IPS-NIHi11 (cell line): ENCODE measurements around the gene FOXE3.

Experiments
- DNase-seq: peaks from one replicate; pipeline ENCODE4 v3.0.0; 2012; ENCODE audit warnings: mixed read lengths, low spot score

The FOXE3 gene

DNA sequence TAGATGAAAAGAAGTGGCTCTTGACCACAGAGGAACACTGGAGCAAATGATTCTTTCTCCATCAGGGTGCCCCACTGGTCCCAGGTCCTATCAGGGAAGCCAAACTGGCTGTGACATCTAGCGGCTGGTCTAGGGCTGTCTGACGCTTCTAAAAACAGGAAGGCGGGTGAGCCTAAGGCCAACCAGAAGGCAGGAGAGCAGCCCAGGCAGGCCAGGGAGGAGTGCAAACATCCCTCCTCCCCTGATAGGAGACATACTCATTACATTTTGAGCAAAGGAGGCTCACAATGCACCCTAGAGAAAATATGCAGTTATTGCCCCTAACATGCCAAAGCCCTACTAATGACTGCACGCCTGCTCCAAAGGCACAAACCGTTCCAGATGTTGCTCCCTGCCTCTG, 10.4 kb upstream of the FOXE3 start:
- no peak for DNase-seq

DNA sequence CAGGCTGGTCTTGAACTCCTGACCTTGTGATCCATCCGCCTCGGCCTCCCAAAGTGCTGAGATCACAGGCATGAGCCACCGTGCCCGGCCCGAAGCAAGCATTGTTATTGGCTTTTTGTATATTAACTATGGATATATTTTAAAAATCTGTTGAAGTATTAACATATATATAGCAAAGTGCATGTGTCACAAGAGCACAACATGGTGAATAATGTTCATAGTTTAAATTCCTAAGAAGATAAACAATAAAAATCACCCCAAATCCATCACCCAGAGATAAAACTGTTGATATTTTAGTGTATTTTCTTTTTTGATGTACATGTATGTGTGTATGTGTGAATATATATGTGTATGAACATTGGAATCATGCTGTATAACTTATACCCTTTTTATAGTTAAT, 9.1 kb upstream of the FOXE3 start:
- no peak for DNase-seq

DNA sequence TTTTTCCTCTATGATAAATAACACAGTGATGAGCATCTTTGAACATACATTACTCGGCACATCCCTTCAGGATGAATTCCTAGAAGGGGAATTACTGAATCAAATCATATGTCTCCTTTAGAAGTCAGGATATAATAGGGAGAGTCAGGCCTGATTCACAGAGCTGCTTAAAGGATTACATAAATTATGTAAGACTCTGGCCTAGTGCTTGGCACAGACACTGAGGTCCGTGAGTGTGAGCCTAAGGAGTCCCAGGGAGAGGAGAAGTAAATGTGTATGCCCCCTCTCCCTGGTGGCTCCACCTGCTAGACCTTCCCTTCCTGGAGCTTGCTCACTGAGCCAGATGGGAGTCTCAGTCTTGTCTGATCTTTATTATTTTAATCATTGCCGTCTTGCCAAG, 8.6 kb upstream of the FOXE3 start:
- no peak for DNase-seq

DNA sequence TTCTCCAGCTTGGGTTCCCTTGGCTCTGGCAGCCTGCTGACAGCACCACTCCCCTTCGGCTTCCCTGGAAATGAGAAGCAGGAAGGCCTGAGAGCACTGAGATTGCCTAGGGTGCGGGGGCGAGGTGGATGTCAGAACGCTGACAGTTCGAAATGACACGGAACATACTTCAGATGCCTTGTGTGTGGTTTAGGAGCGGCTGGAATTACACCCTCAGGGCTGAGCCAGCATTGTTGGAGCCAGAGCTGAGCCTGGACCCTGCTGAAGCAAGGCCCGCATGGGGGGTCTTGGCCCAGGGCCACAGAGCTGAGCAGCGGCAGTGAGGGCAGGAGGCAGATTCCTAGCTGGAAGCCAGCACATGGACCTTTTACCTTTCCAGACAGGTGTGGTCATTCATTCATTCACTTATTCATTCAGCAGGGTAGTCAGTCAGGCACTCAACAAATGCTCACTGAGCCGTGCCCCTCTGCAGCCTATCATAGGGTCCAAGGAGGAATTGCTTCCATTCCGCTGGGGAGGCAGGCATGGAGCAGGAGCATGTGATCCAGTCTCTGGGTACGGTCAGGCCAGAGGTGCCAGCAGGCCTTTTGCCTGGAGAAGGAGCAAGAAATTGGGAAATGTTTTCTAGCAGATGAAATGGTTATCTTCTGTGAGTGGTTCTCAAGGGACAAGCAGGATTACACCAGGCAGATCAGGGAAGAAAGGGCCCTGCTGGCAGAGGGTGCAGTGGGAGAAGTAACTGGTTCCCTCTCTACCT, 6.6 kb upstream of the FOXE3 start:
- no peak for DNase-seq

DNA sequence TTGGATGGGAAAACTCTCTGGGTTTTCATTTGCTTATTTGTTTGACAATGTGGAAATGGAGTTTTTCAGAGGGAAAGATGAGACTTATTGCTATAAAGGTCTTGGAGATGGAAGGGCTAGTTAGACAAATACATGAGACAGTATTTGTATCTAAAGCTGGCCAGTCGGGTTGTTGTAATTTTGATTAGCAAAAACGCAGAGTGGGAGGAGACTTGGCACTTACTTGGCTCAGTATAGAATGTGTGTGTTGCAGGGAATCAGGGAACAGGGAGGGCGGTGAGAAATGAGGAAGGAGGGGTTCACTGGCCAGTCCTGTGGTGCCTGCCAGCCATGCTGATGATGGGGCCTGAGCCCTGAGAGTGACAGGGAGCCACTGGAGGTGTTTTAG, 6.0 kb upstream of the FOXE3 start:
- DNase-seq, result no peak

DNA sequence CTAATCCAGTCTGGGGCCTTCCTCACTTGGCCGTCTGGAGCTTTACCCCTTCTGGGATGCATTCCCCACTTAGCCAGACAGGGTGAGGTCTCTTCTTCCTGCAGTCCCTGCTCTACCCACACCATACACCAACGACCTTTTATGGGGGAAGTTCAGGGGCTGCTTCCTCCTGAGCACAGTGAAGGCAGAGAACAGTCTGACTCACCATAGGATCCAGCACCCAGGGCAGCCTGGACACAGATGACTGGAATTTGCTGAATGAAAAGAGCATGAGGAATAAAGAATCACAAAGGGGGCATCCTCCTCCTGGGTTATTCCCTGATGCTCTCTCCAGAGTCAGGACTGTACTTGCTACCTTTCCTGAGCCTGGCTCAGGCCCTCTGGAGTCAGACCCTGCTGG, 4.6 kb upstream of the FOXE3 start:
- DNase-seq, result no peak

DNA sequence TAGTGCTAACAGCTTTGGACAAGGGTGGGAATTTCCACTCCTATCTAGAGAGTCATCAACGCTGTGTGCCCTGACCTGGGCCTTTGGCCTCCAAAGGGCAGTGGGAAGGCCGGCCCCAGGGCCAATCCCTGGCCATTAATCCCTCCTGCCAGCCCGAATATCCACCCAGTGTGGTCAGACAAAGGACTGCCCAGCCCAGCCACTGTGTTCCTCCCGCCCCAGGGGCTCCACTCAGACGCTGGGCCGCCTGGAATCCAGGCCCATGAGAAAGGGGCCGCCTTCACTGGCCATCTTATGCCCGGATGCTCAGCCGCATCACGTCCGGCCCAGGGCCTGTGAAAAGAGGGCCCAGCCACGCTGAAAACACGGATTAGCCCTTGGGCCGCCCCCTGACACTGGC, 3.6 kb upstream of the FOXE3 start:
- no peak for DNase-seq

DNA sequence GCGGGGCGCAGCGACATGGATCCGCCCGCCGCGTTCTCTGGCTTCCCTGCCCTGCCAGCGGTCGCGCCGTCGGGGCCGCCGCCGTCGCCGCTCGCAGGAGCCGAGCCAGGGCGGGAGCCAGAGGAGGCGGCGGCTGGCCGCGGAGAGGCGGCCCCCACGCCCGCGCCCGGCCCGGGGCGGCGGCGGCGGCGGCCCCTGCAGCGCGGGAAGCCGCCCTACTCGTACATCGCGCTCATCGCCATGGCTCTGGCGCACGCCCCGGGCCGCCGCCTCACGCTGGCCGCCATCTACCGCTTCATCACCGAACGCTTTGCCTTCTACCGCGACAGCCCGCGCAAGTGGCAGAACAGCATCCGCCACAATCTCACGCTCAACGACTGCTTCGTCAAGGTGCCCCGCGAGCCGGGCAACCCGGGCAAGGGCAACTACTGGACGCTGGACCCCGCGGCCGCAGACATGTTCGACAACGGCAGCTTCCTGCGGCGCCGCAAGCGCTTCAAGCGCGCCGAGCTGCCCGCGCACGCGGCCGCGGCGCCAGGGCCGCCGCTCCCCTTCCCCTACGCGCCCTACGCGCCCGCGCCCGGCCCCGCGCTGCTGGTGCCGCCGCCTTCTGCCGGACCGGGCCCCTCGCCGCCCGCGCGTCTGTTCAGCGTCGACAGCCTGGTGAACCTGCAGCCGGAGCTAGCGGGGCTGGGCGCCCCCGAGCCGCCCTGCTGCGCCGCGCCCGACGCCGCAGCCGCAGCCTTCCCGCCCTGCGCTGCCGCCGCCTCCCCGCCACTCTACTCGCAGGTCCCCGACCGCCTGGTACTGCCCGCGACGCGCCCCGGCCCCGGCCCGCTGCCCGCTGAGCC, 459 bp downstream of the FOXE3 start:
- DNase-seq, result peak; percentile 68

DNA sequence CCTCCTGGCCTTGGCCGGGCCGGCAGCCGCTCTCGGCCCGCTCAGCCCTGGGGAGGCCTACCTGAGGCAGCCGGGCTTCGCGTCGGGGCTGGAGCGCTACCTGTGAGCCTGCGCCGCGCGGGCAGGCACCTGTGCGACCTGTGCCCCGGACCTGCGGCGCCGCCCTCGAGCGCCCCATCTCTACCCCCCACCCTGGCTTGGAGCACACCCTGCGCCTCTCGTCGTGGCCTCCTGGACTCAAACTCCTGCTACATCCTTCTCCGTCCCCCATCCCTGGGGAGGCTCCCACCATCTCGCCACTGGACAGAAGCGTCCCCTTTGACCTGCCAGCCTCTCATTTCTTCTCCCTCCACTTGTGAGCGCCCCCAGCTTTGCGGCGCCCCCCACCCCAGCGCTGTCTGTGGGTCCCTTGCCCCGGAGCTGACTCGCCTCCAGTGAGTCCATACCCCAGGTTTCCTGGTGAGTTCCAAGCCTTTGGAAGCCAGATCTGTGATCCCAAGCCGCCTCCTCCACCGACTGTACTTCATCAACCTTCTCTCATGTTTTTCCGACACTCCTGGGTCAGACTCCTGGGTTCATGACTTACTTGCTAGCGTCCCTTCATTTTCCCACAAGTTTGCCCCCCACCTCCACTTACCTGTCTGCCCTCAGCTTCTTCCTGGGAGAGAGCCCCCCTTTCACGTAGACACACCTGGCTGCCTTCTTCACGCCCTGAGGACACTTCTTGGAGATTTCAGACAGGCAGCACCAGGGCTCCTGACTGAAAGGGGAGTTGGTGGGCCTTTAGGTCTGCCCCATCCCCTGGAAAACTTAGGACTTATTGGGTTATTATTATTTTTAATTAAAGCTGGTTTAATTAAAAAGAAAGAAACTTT, 1.3 kb downstream of the FOXE3 start:
- no peak for DNase-seq

DNA sequence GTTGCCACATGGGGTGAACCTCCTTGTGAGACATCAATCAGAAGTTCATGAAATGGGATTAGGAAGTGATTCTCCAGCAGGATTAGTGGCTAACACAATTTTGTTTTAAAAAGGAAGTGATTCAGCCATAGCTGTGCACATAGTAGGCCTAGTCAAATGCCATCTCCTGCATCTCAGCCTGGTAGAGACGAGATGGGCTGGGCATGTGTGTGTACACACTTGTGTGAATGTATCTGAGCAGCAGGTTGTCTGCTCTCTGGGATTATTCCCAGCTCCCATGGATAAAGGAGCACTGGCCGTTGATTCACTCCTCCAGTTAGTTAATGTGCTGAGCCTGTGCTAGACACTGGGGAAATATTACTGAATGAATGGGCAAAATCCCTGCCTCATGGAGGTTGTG, 2.0 kb downstream of the FOXE3 start:
- no peak for DNase-seq

DNA sequence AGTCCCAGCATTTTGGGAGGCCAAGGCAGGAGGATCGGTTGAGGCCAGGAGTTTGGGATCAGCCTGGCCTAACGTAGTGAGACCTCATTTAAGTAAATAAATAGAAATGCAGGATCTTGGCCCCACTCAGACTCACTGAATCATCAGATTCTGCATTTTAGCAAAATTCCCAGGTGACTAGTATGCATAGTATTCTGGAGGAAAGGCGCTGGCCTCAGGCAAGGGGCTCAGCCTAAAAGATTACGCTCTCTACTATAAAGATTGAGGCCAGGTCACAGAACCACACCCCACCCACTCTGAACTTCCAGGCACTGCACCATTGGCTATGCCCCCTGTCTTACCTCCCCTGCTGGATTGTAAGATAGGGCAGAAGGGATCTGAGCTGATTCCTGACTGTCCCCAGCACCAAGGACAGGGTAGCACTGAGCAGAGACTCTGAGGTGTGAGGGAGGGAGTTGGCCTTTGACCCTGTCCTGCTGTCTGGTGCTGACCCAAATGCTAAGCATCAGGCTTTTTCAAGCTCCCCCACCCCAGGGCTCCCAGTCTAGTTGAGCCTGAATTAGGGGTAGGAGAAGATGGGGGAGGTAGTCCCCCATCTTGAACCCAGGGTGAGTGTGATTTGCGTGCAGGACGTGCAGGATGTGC, 2.7 kb downstream of the FOXE3 start:
- DNase-seq, result no peak

DNA sequence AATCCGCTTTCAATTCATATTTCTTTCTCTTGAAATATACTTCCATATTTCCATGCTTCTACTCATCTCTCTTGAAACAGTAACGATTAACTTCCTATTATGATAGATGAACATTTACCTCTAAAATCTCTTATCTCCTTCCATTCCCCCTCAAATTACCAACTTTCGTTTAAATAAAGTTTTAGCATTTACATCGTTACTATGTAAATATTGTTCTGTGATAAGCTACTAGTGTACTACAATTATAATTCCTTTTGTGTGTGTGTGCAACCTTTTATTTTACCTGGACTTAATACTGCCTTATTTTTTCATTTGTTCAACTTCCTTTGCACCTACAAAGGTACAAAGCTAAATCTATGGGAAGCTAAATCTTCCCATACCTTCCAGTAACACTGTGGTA, 4.5 kb downstream of the FOXE3 start:
- no peak for DNase-seq

DNA sequence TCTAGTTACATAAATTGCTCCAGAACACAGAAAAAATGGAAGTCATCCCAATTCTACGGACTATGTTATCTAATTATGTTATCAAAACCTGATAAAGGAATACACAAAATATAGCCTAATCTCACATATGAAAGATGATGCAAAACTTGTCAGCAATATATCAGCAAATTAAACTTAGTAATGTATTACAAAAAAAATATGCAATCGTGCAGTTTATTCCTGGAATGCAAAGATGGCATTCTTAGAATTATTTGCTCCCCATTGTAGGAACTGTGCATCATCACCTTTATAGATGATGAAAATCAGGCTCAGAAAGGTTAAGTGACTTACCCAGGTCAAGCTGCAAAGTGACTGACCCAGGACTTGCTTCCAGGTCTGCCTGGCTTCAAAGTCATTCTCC, 7.8 kb downstream of the FOXE3 start:
- no peak for DNase-seq

DNA sequence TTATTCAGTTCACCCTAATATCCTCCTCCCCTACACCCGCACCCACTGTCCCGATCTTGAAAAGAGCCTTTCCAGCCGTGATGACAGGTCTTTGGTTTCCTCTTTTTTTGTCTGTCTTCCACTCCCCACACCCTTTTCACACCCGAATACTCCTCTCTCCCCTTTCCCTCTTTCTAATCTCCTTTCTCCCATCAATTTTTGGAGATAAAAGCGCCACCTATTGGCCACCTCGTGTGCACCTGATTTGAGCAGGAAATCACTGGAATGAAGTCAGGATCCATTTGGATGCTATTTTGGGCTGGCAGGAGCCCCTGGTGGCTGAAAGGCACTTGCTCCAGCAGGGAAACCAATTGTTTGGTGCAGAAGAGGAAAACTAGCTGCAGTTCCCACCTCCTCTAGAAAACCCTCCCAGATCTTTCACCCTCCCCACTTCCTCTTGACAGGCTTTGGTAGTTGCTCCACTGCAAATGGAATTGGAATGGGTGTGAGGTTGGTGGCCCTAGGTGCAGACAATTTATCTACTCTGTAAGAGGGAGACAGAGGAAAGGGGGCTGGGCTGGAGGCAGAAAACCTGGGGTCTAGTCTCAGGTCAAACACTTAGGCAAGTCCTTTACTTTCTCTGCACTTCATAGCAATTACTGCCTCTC, 8.4 kb downstream of the FOXE3 start:
- DNase-seq, result peak; percentile 84

DNA sequence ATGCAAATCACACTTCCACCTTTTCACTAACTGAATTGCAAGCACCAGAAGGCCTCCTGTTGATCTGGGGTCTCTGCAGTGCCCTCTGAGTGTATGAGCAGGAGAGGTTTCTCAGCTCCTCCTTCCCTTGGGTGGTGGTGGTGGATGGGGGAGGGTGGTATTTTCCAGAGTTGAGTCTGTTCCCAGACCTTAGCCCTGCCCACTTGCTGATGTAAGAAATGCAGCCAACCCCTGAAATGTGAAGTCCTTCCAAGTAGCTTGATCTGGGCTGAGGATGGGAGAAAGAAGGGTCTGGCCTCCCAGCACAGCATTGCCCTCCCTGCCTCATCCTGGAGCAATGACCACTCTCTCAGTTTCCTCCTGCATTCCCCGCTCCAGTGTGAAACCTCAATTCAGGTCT, 15.4 kb downstream of the FOXE3 start:
- no peak for DNase-seq

DNA sequence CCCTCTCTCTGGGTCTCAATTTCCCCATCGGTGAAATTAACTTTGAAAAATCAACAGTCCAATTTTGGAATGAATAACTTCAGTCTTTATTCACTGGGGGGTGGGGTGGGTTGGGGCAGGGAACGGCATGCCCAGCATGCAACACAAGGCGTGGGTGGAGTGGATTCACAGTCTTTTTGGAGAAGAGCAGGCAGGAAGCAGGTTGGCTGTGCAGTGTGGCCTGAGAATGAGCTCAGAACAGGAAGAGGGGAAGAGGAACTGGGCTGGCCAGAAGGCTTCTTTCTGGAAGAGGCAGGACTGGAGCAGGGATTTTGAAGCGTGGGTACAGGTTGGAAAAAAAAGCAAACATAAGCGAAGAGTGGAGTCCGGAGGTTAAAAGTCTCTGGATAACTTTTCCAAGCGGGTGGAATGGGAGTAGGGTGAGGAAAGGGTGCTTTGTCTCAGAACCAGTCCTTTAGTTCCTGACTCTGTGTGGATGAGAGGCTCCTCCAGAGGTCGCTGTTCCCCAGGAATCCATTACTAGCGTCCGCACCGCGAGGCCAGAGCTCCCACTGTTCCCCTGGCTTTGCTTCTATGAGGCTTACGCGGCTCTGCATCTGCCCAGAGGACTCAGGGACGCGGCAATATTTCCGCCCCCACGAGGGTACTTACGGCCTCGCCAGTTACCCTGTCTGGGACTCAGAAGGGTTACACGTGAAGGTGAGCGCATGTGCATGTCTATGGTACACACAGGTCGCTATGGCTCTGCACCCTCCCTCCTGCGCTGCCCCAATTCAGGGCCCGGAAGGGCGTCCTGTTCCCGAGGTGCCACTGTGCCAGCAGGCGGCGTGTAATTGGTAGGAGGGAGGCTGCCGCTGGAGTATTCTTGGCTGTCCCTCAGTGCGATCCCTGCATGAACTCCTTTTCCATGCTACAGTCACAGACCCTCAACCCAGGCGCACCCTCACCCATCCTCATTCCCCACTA, 16.3 kb downstream of the FOXE3 start:
- peak; percentile 78 for DNase-seq

DNA sequence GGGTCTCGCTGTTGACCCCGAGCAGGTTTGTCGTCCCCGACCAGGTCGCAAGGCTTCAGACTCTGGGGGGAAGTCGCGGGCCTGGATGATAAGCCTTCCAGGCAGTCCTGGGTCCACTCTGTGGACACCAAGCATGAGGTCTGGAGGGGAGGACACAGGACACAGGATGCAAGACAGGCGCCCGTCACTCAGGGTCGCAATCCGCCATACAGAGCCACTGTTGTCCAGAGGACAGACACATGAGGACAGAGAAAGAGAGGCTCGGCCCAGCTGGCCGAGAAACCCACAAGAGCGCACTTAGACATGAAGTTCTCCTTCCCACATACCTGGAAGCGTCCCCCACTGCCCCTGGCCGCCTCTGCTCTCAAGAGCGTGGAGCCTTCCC, 16.9 kb downstream of the FOXE3 start:
- DNase-seq, result no peak

DNA sequence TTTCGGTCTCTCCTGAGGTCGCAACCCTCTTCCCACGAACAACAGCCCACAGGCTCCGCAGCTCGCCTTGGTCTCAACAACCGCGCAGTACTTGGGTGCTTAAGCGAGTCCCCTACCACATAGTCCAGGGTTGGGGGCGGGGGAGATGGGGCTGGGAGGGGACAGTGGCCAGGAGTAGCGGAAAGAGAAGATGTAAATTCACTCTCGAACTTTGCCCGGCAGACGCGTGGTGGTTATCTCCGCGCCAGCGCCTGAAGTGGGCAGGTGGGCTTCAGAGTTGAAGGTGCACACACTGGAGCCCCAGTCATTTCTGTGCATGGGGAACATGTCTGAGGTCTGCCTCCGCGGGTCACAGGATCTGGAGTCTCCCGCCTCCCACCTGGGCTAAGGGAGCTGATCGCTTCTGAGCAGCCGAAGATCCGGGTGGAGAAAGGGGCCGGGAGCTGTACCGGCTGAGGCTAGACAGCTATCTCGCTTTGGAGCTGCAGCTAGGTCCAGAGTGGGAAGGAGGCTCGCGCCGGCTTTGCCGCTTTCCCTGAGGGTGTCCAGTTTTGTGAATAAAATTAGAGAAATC, 17.5 kb downstream of the FOXE3 start:
- no peak for DNase-seq

DNA sequence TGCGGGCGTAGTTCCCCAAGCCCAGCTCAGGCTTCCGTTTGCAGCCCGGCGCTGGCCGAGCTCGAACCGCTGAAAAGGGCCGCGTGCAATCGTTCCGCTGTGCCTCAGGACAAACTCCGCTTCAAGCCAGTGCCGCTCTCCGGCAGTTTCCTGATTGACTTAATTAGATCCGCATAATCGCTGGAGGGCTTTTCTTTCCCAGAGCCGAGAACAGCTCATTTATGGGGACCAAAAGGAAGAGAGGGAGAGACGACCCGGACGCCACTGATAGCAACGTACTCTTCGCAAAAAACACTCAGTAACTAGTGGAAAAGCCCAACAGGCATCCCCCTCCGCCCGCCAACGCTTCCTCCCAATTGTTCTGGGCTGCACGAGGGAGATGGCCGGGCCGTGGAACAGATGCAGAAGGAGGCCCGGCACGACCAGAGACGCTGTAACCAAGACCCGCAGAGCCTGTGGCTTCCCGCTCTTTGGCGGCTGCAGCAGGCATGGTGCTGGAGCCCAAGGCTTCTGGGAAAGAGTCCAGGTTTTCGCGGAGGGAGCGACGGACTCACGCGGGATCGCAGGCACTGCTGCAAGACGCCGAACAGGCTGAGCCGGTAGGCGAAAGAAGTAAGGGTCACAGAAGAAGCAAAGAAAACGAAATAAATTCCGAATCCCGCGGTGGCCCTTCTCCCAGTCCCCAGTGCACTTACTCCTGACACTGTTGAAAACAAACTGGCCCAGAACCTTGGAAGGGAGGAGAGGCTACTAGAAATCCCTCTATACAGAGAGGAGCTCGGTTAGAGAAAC, 18.2 kb downstream of the FOXE3 start:
- DNase-seq, result no peak
